Measurements from ENCODE around the gene MAP3K13. TPM values are rescaled to one million over a fixed set of nuclear protein-coding genes. Genes with fewer than 3 reads are reported as not detected.

Gene MAP3K13
- total and polyA plus RNA-seq, 12 donors, result 30.1 to 66.0 (median 46.4) TPM

GRCh38 chr3:185421577-185422232, 58.8 kb downstream of the MAP3K13 start:
- intact Hi-C loops (cut with DNase I), result no loop called here
- no peak for TF ChIP-seq POLR2A (IDR thresholded peaks at IDR 0.05)
- no peak for TF ChIP-seq CTCF (IDR thresholded peaks at IDR 0.05)
- Histone ChIP-seq H3K9me3 (replicated peaks in 1 of 3) (no peaks in the 10 kb centered on the region), H3K27ac (no peak overlapping the region), H3K4me1 (replicated peaks in 1 of 2) (peaks cover 15 to 21% of the 10 kb centered on the region in 2 donors), H3K4me3 (no peak overlapping the region), H3K27me3 (no peaks in the 10 kb centered on the region), H3K36me3 (replicated peaks in 1 of 2) (no peaks in the 10 kb centered on the region)
- WGBS, 4 donors, result 92 to 97% (median 95%) methylated on average over 6 of the region's 6 CpGs
- DNase-seq, result no peak

GRCh38 chr3:185422677-185423076, 59.7 kb downstream of the MAP3K13 start:
- H3K9me3 ChIP-seq (replicated peaks in 1 of 3), result no peaks in the 10 kb centered on the region
- peaks cover 15 to 21% of the 10 kb centered on the region in 2 donors for H3K4me1 ChIP-seq (replicated peaks in 1 of 2)
- no peak for DNase-seq
- no peak for TF ChIP-seq POLR2A (IDR thresholded peaks at IDR 0.05)
- no peak for TF ChIP-seq CTCF (IDR thresholded peaks at IDR 0.05)
- H3K27me3 ChIP-seq, result no peaks in the 10 kb centered on the region
- WGBS, 4 donors, result 95 to 100% (median 96%) methylated on average over 4 of the region's 4 CpGs
- intact Hi-C loops (cut with DNase I), result no loop called here
- no peak overlapping the region for H3K4me3 ChIP-seq
- peak overlapping the region in 1 of 5 donors; percentile 71 for H3K27ac ChIP-seq
- no peaks in the 10 kb centered on the region for H3K36me3 ChIP-seq (replicated peaks in 1 of 2)

- H3K9me3 ChIP-seq (replicated peaks in 1 of 3), result no peaks in the 10 kb centered on the region
- H3K4me1 ChIP-seq (replicated peaks in 1 of 2), result peaks cover 15 to 21% of the 10 kb centered on the region in 2 donors
- H3K4me3 ChIP-seq, result no peak overlapping the region
- DNase-seq, result peak; percentile 52 to 83 (median 75)
- intact Hi-C loops (cut with DNase I), result no loop called here
- TF ChIP-seq POLR2A (IDR thresholded peaks at IDR 0.05) (no peak), CTCF (IDR thresholded peaks at IDR 0.05) (no peak)
- H3K27ac ChIP-seq, result peak overlapping the region in 3 of 5 donors; percentile 45 to 71 (median 57)
- WGBS, 4 donors, result 33 to 51% (median 35%) methylated on average over 3 of the region's 3 CpGs
- no peaks in the 10 kb centered on the region for H3K36me3 ChIP-seq (replicated peaks in 1 of 2)
- H3K27me3 ChIP-seq, result no peaks in the 10 kb centered on the region
Measured at GRCh38 chr3:185423178-185423577, 60.2 kb downstream of the MAP3K13 start.

GRCh38 chr3:185424435-185424834, 61.5 kb downstream of the MAP3K13 start:
- H3K27ac ChIP-seq, result no peak overlapping the region
- 91 to 94% (median 93%) methylated on average over 1 of the region's 1 CpG for WGBS, 4 donors
- H3K4me3 ChIP-seq, result no peak overlapping the region
- H3K36me3 ChIP-seq (replicated peaks in 1 of 2), result no peaks in the 10 kb centered on the region
- DNase-seq, result no peak
- intact Hi-C loops (cut with DNase I), result no loop called here
- H3K9me3 ChIP-seq (replicated peaks in 1 of 3), result no peaks in the 10 kb centered on the region
- H3K4me1 ChIP-seq (replicated peaks in 1 of 2), result peaks cover 15 to 21% of the 10 kb centered on the region in 2 donors
- H3K27me3 ChIP-seq, result no peaks in the 10 kb centered on the region
- no peak for TF ChIP-seq POLR2A (IDR thresholded peaks at IDR 0.05)
- TF ChIP-seq CTCF (IDR thresholded peaks at IDR 0.05), result no peak

Data from adrenal gland (tissue), 12 donors.